Measurements from ENCODE around the gene HDHD5.

HDHD5 gene

DNA sequence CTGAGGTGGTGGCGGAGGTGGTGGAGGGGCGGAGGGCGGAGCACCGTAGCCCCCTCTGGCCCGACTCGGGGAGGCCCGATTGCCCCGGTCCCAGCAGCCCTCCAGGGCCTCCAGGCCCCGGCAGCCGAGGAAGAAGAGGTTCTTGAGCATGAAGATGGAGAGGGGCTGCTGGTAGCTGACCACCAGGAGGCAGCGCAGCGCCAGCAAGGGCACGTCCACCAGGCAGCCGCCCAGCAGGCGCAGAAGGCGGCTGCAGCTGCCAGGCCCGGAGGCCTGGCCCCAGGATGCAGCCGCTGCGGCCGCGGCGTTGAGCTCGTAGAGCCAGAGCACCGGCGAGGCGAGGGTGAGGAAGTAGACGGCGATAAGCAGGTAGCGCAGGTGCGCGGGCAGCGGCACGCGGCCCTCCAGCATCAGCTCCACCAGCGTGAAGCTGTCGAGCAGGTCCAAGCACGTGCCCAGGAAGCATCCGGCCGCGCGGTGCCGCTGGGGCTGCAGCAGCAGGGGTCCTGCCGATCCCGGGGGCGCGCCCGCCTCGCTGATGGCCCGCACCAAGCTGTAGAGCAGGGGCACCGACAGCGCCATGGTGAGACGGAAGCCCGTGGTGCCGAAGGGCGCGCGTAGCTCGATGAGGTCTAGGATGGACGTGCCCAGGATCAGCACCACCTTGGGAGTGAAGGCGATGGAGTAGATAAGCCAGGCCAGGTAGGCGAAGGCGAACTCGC is 39.4 kb downstream of the HDHD5 start:
- no peak for DNase-seq

DNA sequence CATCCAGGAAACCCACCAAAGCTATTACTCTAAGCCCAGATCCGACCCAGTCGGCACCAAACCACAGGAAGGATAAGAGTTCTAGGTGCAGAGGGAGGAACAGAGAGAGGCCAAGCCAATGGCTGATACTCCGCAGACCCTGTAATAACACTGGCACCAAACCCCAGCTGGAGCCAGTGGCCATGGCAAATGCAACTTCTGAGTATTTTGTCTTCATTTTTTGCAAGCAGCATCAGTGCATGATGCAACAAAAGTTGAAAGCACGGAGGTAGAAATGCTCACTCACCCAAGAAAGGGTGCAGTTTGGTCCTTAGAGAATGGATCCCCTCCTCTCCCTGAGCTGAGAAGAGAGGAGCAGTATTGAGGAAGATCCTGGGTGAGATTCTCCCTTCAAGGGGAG is 40.7 kb downstream of the HDHD5 start:
- DNase-seq, result no peak

DNA sequence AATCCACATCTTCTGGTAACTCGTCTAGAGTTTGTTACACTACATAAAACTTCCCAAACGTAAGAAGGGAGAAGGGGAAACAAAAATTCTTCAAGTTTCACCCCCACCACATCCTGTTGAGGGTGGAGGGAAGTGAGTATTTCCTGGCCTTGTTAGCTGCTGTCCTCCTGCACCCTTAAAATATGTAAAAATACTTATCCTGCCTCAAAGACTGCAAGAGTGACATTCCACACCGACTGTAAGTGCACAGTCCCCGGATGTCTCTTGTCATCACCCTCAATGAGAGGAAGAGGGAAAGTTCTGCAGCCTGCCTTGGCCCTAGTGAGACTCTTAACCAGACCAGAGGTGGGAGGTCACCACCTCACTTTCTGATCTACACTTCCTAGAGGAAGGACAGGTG is 41.2 kb downstream of the HDHD5 start:
- peak; percentile 23 for DNase-seq

DNA sequence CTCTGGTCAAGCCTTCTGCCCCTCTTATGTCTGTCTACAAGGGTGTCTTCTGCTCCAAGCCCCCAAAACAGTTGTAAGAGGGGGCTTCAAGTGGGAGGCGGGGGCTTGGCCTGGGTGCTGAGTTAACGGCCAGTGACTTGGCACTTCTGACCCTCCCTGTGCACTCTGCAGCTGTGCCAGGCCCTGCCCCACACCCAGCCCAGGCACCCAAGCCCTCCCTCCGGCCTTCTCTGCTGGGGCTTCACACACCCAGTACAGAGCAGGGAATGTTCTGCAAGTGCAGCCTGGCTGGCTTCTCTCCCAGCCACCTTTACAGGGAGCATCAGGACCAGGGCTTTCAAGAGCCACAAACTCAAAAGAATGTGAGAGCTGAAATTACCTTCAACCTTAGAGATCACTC is 41.7 kb downstream of the HDHD5 start:
- DNase-seq, result no peak

DNA sequence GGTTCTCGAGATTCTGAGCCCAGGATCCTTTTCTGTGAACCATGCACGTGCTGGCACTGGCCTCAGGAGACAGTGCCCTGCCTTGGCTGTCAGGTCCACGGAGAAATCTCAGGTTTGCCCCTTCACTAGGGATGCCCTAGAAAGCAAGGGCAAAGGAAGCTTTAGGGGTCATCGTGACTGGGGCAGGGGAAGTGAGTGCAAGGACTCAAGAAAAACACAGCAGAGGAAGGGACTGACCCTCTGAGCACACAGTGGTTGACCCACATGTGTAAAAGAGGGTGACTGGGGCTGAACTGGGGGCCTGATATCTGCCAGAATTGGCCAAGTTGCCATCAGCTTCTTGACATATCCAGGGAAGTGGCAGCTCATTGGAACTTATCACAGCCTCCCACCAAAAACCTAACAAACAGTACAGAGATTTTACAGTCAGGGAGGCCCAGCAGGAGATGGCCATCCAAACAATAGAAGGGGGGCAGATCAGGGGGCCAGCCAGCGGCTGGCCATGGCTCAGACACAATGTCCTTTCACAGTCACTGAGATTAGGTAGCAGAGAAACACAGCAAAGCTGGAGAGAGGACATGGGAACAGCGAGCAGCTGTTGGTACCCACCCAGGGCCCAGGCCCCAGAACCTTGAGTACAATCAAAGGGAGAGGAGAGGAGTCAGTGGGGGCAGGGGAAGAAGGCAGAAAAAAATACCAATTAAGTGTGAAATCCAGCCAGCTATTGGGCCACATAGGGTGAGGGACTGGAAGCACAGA is 42.3 kb downstream of the HDHD5 start:
- DNase-seq, result no peak

DNA sequence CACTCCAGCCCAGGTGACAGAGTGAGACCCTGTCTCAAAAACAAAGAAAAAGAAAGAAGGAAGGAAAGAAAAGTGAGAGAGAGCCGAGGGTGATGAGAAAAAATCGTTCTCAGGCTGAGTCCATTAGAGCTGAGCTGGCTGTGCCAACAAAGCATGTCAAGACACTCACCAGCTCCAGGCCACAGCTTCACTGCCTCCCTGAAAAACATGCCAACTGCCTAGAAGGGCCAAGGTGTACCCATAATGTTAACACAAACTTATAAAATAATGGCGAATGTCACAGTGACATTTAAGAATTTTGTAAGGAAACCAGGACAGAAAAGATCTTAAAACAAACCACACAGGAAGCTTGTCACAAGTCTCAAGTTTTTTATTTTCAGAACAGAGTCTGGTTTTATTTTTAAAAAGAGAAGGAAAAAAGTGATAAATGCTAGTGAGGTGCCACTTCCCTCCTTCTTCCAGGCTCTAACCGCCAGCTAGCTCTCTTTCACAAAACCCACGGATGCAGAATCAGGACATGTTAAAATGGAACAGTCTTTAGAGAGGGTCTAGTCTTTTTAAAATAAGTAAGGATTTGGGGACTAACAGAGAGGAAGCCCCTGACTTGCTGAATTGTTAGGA is 43.0 kb downstream of the HDHD5 start:
- DNase-seq, result no peak

DNA sequence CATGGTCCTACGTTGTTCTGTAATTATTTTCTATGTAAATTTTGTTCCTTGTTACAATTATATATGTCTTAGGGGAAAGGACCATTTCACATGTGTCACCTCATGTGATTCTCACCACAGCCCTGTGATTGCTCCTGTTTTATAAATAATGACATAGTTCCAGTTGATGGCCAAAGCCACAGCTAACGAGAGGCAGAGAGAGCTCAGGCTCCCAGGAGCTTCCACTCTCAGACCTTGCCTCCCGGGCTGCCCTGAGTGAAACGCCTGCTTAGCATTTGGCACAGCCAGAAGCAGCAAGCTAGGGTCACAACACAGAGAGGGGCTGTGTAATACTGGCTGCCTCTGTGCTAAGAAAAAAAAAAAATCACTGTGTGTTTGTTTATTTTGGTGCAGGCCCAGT is 43.8 kb downstream of the HDHD5 start:
- DNase-seq, result no peak

DNA sequence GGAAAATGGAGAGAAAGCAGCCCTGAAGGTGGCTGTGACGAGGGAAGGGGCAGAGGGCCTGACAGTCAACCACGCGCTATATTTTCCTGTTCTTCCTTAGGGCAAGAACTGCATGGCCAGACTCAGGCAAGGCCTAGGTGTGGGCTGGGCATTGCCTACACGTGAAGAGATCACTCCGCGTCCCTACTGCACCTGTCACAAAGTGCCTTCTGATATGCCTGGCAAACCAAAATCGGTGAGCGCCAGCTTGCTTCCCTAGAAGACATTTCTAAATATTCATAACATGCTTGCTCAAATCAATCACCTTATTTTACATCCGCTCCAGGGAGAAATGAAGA is 44.2 kb downstream of the HDHD5 start:
- no peak for DNase-seq

DNA sequence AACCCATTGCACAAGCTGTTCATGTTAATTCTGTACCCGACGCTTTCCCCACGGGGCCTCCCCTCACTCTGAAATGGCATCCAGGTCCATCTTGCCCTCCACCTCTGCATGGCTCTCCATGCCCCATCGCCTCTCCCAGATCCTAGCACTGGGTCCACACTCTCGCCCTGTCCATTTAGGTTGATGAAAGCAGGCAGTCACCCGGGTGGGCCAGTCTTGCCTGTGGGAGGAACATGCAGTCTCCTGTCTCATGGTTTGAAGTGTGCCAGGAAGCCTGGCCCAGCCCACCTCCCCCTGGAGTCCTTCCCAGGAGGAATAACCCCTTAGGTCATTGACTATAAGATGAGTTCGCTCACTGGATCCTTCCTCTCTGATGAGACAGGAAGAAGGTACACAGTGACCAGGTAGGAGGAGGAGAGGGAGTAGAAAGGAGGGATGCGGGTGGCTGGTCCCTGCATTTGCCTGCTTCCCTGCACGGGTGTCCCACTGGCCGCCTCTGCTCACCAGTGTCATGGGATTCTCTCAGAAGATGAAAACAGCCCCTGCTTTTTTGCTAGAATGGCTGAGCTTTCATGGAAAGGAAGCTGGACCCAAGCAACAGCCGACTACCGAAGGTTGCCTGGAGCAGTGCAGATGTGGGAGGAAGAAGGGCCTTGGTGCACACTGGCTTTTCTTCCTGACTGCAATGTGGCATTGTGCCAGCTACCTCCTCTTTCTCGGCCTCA is 44.7 kb downstream of the HDHD5 start:
- DNase-seq, result no peak

DNA sequence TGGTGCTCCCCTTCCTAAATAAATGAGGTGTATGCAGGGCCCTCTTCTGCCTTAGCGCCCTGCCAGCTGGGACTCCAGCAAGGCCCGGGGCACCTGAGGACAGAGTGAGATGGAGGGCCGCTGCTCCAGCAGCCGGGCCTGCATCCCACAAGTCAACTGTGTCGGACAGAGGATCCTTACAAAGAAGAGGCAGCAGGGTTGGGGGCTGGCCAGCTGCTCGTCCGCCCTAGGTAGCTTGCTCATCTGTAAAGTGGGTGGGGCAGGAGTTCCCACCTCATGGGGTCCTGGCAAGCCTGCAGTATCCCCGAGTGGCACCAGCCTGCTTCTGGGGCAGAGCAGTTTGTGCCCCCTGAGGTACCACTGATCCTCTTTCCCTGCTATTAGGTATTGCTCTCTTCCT is 45.5 kb downstream of the HDHD5 start:
- no peak for DNase-seq

DNA sequence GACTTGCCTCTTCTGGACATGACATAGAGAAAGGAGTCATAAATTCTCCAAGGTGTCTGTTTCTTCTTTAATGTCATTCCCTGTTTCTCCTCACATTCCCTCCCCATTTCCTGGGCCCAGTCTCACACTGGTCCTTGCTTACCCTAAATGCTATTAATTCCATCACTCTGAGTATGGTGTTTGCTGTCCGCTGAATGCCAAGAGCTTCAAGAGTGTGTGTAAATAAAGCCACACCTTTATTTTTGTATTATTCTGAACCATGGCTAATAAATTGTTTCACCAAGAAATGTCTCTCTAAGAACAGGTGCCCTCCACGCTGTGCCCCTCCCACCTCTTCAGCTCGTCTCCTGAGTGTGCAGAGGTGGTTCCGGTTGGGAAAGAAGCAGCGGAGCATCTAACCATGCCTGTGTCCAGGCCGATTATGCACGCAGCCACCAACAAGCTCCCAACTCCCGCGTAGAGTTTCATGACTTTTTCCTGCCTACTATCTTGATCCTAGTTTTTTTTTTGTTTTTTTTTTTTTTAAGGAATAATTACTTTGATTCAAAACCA is 46.5 kb downstream of the HDHD5 start:
- no peak for DNase-seq

DNA sequence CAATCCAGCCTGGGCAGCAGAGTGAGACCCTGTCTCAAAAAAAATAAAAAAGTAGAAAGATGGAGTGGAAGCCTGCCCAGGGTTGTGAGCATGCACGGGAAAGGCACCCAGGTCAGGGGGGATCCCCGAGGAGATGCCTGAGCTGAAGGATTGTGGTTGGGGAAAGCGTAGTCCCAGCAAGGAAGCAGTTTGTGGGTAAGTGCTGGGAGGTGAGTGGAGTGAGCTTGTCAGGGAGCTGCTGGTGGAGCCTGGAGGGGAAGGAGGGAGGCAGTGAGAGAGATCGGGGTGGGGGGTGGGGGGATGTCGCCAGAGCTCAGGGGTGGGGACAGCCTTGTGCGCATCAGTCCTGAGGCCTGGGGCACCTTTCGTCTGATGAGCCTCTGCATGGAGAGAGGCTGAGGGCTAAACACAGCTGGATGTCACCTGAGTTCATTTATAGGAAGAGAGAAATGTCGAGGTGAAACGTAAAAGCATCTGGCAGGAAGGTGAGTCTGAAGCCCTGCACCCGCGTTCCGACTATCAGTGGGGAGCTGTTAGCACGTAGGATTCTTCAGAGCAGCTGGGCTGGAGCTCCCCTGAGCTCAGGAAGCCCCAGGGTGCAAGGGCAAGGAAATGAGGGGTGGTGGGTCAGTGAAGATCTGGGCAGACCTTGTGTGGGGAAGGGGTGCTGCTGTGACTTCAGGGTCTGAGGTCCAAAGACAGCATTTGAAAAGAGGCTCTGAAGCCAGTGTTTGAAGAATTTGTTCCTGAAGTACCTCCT is 48.1 kb downstream of the HDHD5 start:
- no peak for DNase-seq

DNA sequence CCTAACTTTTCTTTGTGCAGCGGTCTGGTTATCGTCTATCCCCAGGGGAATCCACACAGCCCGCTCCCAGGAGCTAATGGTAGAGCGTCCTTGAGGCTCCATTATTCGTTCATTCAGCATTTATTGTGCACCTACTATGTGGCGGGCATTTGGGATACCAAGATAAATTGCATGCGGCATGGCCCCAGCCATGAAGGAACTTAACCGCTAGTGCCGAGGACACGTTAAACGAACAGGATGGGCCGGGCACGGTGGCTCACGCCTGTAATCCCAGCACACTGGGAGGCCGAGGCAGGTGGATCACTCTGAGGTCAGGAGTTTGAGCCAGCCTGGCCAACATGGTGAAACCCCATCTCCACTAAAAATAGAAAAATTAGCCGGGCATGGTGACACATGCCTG is 49.1 kb downstream of the HDHD5 start:
- DNase-seq, result no peak

DNA sequence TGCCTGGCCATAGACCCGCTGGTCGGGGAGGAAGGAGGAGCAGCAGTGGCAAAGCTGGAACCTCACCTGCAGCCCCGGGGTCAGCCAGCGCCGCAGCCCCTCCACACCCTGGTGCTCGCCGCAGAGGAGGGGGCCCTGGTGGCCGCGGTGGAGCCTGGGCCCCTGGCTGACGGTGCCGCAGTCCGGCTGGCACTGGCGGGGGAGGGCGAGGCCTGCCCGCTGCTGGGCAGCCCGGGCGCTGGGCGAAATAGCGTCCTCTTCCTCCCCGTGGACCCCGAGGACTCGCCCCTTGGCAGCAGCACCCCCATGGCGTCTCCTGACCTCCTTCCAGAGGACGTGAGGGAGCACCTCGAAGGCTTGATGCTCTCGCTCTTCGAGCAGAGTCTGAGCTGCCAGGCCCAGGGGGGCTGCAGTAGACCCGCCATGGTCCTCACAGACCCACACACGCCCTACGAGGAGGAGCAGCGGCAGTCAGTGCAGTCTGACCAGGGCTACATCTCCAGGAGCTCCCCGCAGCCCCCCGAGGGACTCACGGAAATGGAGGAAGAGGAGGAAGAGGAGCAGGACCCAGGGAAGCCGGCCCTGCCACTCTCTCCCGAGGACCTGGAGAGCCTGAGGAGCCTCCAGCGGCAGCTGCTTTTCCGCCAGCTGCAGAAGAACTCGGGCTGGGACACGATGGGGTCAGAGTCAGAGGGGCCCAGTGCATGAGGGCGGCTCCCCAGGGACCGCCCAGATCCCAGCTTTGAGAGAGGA is 49.8 kb downstream of the HDHD5 start:
- no peak for DNase-seq

DNA sequence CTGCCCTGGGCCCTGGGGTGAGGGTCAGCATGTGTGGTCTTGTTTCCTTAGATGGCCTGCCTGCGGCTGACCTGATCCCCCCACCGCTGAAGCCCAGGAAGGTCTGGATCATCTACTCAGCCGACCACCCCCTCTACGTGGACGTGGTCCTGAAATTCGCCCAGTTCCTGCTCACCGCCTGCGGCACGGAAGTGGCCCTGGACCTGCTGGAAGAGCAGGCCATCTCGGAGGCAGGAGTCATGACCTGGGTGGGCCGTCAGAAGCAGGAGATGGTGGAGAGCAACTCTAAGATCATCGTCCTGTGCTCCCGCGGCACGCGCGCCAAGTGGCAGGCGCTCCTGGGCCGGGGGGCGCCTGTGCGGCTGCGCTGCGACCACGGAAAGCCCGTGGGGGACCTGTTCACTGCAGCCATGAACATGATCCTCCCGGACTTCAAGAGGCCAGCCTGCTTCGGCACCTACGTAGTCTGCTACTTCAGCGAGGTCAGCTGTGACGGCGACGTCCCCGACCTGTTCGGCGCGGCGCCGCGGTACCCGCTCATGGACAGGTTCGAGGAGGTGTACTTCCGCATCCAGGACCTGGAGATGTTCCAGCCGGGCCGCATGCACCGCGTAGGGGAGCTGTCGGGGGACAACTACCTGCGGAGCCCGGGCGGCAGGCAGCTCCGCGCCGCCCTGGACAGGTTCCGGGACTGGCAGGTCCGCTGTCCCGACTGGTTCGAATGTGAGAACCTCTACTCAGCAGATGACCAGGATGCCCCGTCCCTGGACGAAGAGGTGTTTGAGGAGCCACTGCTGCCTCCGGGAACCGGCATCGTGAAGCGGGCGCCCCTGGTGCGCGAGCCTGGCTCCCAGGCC is 50.6 kb downstream of the HDHD5 start:
- no peak for DNase-seq

DNA sequence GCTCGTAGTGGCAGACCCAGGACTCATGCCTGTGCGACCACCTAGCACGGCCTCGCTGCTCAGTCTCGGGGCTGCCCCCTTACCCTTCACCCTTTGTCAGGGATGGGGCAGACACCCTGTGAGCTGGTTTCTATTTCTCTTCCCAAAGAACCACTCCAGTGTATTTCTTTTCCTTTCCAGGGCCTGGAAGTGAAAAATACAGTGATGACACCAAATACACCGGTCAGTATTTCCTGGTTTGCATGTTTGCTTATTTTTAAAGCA is 51.6 kb downstream of the HDHD5 start:
- no peak for DNase-seq

DNA sequence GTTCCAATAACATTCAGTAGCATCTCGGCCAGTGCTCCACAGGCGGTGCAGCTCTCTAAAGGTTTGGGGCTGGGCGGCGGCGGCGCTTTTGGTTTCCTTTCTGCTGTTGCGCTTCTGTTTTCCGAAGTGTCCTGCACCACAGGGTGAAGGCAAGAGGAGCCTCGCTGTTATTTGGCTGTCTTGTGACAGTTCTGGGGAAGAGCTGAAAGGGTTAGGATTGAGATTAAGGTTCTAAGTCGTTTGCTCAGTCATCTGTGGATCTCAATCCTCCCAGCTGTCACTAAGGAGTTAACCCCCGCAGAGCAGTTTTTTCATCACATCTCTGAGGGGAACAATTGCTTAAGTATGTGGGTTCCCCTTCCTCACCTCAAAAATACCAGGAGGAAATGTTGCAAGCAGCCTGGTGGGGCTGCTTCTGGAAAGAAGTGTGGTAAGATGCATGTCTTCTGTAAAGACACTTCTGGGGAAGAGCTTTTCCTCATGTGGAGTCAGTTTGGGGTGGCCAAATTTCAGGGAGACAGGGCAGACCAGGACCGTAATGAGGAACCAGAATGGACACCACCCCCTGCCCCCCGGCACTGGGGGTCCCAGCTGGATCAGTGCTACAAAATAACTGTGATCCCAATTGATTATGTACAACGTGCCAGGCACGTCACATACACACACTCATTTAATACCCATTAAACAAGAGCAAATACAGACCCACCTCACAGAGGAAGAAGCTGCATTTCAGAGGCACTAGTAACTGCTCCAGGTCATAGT is 52.1 kb downstream of the HDHD5 start:
- DNase-seq, result no peak

DNA sequence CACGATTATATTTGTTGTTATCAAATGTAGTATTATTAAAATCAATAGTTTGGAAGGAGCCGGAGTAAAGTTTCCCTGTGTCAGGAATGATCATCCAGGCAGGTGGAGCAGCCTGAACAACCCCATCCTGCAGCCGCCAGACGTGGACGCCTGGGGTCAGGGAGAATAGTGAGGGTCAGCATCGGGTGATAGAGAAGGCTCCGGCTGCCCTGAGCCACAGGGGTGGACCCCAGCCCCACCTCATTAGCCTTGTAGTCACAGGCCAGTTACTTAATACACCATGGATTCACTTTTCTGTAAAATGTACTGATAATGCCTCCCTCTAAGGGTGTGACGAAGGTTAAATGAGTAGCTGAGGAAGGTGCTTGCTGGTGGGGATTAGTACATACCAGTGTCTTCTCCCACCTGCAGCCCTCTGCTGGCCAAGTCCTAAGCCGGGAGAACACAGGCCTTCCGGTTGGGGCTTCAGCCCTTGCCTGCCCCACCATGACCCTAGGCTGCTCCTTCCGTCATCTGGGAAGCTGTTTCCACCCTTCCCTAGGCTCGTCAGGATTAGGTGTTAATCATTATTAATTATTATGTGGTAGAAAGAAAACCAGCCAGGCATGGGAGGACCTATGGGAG is 52.8 kb downstream of the HDHD5 start:
- DNase-seq, result no peak

DNA sequence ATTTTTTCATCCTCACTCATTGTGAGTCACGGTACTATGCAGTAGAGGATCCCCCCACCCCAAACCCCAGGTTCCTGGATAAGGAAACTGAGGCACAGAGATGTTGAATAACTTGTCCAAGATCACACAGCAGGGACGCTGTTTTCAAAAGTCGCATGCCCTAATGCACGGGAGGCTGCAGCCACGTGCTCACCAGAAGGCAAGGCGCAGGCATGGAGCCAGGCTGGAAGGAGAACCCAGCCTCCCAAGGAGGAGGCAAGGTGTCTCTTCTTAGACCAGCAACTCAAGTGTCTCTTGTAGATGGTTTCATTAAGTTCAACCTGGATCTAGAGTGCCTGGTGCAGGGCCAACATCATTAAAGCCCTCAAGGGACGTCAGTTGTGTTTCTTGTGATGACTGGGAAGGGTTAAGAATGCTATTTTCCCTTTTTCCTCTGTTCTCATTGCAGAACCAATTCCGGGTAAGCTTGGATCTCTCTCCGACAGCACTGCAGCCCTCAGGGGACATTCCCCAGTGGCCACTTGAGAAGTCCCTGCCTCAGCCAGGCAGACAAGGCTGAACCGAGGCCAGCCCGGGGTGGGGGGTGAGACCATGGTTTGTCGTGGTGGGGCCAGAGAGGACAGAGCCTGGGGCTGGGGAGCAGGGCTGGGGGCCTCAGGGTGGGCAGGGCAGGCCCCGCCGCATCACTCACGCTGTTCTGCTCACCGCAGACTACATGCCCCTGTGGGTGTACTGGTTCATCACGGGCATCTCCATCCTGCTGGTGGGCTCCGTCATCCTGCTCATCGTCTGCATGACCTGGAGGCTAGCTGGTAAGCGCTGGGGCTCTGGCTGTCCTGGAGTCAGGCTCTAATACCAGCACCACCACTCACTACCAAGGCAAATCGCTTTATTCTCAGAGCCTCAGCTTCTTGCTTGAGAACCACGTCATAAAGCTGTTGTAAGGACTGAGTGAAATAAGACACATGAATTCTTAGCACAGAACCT is 53.6 kb downstream of the HDHD5 start:
- no peak for DNase-seq

Measured in CD4-positive, alpha-beta T cell treated with Interleukin-10 for 1 hour (primary cell).